GM21529 (cell line): ENCODE data around the gene TP53RK.

ENCODE experiments used
- ATAC-seq: cut with Tn5 transposase; IDR thresholded peaks from one replicate; pipeline ENCODE4 v1.9.1; 2021; ENCODE audit not compliant: unreplicated experiment

TP53RK gene

DNA sequence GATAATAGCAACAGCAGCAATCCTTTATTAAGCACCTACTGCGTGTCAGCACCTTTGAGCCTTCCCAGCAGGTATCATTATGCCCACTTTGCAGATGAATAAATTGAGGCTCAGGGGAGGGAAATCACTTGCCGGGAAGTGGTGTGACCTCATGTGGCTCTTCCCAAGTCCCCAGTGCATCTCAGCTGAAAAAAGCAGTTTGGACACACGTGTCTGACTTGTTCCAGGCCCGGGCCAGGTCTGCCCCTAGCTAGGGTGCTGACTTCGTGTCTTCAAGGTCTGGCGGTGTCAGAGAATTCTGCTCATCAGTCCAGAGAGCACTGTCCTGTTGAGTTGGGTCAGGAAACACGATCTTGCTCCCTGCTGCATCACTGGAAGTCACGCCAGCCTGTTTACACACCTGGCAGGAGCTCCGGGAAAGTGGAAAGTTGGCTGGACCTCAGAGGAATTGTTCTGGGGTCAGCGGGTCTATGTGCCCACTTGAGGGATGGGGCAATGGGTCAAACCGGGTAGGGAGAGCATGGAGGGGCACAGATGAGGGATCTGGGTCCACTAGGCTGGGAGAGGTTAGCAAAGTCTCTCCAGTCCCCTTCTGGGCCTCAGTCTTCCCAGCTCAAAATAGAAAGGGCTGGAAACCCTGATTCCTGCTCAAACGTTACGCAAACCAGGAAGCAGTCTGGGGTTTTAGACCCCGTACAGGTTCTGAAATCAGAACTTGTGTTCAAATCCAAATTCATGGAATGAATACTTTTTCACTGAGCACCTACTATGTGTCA lies 48.5 kb downstream of the TP53RK start:
- no peak for ATAC-seq

DNA sequence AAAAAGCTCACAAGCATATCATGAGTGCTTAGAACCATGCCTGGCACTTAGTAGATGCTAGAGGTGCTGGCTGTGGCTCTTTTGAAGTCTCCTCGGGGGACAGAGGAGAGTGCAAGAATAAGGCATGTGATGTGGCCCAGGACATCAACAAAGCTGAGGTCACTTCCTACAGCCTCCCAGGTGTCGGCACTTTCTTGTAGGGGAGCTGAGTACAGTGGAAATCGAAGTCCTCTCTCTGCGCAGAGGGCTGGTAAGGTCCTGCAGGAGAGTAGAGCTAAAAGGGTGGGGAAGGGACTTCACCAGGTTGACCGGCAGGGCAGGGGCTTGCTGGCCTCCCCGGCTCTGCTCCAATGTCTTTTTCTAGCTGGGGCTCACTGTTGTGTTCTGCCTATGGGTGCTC lies 49.2 kb downstream of the TP53RK start:
- no peak for ATAC-seq

DNA sequence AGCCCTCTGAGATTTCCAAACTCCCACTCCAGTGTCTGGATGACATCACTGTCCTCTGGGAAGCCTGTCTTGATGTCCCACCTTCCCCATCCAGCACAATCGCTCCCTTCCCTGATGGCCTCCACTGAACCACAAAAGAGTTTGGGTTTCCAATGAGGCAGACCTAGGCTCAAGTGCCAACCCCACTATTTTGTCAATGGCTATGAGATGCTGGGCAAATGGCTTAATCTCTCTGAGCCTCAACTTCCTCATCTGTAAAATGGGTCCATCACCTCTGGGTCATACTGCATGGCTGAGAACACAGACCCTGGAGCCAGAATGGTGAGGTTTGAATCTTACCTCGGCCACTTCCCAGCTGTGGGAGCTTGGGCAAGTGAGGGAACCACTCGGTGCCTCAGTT lies 49.7 kb downstream of the TP53RK start:
- no peak for ATAC-seq

DNA sequence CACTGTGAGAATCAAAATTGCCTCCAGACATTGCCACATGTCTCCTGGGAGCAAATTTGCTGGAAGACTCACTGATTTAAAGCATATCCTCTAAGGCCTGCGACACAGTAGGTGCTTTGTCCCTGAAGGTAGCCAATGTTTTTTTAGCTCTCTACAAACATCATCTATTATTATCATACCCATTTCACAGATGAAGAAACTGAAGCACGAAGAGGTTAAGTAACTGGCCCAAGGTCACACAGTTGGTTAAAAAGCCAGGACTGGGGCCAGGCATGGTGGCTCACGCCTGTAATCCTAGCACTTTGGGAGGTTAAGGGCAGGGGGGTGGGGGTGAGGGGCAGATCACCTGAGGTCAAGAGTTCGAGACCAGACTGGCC lies 50.4 kb downstream of the TP53RK start:
- ATAC-seq, result no peak

DNA sequence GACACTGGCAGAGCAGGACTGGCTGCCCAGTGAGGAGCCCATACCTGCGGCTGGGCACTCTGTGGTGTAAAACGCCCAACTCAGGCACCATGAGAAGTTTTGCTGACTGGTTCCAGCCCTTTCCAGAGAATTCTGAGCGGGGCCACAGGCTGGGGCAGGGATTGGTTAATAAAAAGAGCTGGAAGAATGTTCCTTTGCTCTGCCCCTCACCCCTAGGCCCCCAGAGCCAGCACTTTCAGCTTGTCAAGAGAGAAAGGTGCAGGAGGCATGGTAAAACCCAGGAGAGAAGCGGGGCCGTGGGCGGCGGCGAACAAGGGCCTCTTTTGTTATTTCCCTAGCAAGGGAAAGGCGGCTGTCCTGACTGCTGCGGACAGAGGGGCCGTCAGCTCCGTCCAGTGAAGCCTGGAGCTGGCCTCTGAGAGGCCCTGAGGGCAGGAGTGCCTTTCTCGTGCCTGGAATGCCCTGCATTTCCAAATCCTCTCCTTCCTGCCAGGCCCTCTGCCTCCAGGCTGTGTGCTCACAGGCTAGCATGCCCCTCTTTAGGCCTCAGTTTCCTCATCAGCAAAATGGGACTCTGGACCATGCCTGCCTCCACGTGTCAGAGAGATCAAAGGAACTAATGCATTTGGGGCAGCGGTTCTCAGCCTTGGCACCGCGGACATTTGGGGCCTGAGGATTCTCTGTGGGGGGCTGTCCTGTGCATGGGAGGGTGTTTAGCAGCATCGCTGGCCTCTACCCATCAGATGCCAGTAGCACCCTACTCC lies 50.9 kb downstream of the TP53RK start:
- no peak for ATAC-seq

DNA sequence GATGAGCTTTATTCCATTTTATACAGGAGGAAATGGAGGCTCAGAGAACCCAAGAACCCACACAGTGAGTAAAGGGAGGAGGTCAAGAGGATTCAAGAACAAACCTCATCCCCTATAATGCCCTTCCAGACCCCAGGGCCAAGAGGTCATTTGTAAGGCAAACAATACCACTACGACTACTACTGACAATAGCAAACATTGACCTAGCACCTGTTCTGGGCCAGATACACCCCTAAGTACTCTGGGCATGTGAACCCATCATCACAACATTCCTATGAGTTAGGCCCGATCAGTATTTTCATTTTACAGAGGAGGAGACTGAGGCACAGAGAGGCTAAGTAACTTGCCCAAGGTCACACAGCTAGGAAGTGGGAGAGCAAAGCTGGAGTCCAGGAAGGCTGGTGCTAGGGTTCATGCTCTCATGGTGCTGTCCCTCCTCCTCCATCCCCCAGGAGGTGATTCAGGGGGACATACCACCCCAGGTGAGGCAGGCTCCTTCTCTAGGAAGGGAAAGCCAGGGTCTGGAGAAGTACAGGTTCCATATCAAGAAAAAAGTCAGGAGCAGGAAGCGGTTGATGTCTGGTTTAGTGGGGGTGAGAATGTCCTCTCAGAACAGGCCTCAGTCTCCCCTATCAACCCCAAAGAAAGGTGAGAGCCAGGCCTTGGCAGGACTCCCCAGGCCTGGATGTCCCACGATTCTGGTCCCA lies 51.7 kb downstream of the TP53RK start:
- no peak for ATAC-seq

DNA sequence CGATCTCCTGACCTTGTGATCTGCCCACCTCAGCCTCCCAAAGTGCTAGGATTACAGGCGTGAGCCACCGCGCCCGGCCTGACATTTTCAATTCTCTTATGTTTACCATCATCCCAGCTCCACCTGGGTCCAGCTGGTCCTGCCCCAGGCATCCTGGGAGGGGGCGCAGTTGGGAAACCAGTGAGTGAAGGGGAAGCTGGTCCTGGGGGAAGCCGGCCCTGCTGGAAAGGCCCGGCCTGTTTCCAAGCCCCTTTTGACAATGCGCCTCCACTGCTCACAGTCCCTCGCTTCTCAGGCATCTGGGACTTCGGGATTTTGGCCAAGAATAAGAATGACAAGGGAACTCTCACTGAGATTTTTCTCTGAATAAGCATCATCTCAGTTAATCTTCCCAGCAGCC lies 52.2 kb downstream of the TP53RK start:
- ATAC-seq, result no peak

DNA sequence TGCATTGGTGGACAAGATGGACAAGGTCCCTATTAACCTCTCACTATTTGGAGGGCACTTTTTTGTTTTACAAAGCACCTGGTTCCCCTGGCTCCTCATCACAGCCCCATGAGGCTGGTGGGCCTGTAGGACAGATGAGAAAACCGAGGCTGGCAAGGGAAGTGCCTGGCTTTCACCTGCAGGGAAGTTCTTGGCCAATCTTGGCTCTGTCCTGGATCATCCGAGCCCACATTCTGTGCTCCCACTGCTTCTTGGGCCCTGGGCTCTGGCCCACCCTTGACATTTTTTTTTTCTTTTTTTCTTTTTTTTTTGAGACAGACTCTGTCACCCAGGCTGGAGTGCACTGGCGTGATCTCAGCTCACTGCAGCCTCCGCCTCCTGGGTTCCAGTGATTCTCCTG lies 52.7 kb downstream of the TP53RK start:
- no peak for ATAC-seq

DNA sequence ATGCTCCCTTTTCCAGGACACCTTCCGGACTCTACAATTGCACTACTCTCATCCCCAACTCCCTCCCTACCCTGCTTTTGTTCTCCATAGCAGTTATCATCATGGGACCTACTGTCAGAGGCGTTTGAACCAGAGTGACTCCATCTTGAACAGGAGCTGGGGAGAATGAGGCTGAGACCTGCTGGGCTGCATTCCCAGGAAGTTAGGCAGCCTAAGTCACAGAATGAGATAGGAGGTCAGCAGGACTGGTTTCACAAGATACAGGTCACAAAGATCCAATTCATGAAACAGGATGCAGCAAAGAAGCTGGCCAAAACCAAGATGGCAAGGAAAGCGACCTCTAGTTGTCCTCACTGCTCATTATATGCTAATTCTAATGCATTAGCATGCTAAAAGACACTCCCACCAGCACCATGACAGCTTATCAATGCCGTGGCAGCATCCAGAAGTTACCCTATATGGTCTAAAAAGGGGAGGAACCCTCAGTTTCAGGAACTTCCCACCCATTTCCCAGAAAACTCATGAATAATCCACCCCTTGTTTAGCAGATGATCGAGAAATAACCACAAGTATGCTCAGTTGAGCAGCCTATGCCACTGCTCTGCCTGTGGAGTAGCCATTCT lies 53.6 kb downstream of the TP53RK start:
- no peak for ATAC-seq

DNA sequence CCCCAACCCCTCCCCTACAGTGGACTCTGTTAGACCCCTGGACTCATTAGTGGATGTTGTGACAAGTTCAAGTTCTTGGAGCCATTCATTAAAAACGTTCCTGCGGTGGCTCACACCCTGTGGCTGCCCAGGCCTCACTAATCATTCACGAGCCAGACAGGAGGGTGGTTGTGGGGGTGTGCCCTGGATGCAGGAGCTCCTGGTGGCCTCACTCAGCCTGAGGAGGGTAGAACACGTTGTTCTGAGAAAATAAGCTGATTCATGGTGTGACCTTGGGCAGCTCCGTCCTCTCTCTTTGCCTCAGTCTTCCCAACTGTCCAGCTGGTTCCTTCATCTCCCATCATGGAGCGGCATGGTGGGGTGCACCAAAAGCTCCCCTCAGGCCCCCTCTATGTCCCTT lies 54.7 kb downstream of the TP53RK start:
- ATAC-seq, result no peak
